Measurements from ENCODE around the gene CHSY1. TPM values are rescaled to one million over a fixed set of nuclear protein-coding genes. Genes with fewer than 3 reads are reported as not detected.
"Not testable (repeated sequence)": the region's sequence is repeated elsewhere in the genome, so short reads cannot be mapped to it uniquely, and the experiment has no call there.

Gene CHSY1
- total RNA-seq, 2 experiments from 2014 or later: 44.6 to 46.4 TPM

DNA sequence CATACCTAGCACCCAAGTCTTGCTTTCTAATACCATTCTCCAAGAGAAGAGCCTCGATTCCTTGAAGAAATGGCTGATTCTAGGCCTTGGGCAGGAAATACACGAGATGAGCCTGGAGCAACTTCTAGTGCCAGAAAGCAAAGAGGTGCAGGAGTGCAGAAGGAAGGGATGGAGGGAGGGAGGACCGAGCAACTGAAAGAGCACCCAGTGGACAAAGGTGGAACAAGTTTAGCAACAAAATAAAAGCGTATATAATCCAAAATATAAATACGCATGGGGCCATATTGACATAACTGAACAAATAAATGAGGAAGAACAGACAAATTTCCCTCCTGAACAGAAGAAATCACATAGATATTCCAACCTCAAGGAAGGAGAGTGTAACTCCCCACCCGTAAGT is 34.4 kb downstream of the CHSY1 start:
- Mint-ChIP-seq H3K27ac (no peak overlapping the region), H3K4me3 (no peak overlapping the region), H3K4me1 (ENCODE audit: low read depth) (peaks cover 61% of the 10 kb centered on the region), H3K27me3 (ENCODE audit: low read depth) (no peaks in the 10 kb centered on the region), H3K36me3 (ENCODE audit: low read depth) (peaks cover 53% of the 10 kb centered on the region), H3K9me3 (ENCODE audit: insufficient read depth) (no peaks in the 10 kb centered on the region)
- ChIA-PET CTCF (interaction anchor here (1.2 kb wide), 1 partner anchor 10 kb away, joined by 3 read pairs; no protein-coding TSS in a partner anchor), POLR2A (no interaction called here)
- no peak for DNase-seq
- ATAC-seq: no peak

DNA sequence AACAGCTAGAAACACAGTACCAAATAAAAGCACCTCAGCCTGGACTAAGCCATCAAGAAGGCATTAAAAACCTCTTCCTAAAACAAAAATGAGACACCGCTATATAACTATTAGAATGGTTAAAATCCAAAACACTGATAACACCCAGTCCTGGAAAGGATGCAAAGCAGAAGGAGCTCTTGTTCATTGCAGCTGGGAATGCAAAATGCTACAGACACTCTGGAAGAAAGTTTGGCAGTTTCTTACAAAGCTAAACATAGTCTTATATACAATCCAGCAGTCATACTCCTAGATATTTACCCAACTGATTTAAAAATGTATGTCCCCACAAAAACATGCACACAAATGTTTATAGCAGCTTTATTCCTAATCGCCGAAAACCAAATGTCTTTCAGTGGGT is 35.7 kb downstream of the CHSY1 start:
- no peak for ATAC-seq
- DNase-seq: no peak
- H3K4me1 Mint-ChIP-seq (ENCODE audit: low read depth): peaks cover 63% of the 10 kb centered on the region
- peaks cover 58% of the 10 kb centered on the region for H3K36me3 Mint-ChIP-seq (ENCODE audit: low read depth)
- H3K4me3 Mint-ChIP-seq: no peak overlapping the region
- CTCF ChIA-PET: interaction anchor here (0.7 to 1.3 kb wide), 5 partner anchors 11 to 207 kb away, joined by 3 to 5 read pairs (median 3); no protein-coding TSS in a partner anchor
- POLR2A ChIA-PET: interaction anchor here (0.6 kb wide), 1 partner anchor 106 kb away, joined by 5 read pairs; no protein-coding TSS in a partner anchor
- H3K27me3 Mint-ChIP-seq (ENCODE audit: low read depth): no peaks in the 10 kb centered on the region
- no peaks in the 10 kb centered on the region for H3K9me3 Mint-ChIP-seq (ENCODE audit: insufficient read depth)
- no peak overlapping the region for H3K27ac Mint-ChIP-seq

DNA sequence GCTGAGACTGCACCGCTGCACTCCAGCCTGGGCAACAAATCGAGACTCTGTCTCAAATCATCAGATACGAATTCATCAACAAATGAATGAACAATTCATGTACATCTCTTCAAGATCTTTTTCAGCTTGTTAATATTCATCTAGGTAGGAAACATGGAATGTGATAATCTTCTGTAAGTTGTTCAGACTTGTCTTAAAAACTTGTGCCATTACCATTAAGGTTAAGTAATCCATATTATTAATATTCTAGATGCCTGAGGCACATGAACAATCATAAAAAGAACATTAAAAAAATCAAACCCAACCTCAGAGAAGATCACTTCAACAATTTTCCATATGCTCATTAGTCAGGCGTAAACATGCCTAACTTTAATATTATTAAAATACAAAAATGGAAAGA is 36.2 kb downstream of the CHSY1 start:
- Mint-ChIP-seq H3K9me3 (ENCODE audit: insufficient read depth) (no peaks in the 10 kb centered on the region), H3K27ac (no peak overlapping the region), H3K36me3 (ENCODE audit: low read depth) (peaks cover 57% of the 10 kb centered on the region), H3K4me3 (no peak overlapping the region), H3K4me1 (ENCODE audit: low read depth) (peaks cover 62% of the 10 kb centered on the region), H3K27me3 (ENCODE audit: low read depth) (no peaks in the 10 kb centered on the region)
- CTCF ChIA-PET: interaction anchor here (0.8 to 1.3 kb wide), 3 partner anchors 10 to 43 kb away, joined by 3 to 5 read pairs (median 4); no protein-coding TSS in a partner anchor
- no peak for DNase-seq
- POLR2A ChIA-PET: interaction anchor here (0.6 kb wide), 1 partner anchor 106 kb away, joined by 5 read pairs; no protein-coding TSS in a partner anchor
- no peak for ATAC-seq

GRCh38 chr15:101214435-101215097 is 37.3 kb downstream of the CHSY1 start:
- Mint-ChIP-seq H3K36me3 (ENCODE audit: low read depth) (peaks cover 51% of the 10 kb centered on the region), H3K4me1 (ENCODE audit: low read depth) (peaks cover 61% of the 10 kb centered on the region)
- H3K4me3 Mint-ChIP-seq; H3K27ac Mint-ChIP-seq; POLR2A ChIA-PET; H3K9me3 Mint-ChIP-seq (ENCODE audit: insufficient read depth); DNase-seq; CTCF ChIA-PET; H3K27me3 Mint-ChIP-seq (ENCODE audit: low read depth); ATAC-seq: not testable (repeated sequence)

- ChIA-PET POLR2A (no interaction called here), CTCF (no interaction called here)
- H3K4me3 Mint-ChIP-seq: no peak overlapping the region
- no peak overlapping the region for H3K27ac Mint-ChIP-seq
- H3K4me1 Mint-ChIP-seq (ENCODE audit: low read depth): peaks cover 62% of the 10 kb centered on the region
- no peaks in the 10 kb centered on the region for H3K27me3 Mint-ChIP-seq (ENCODE audit: low read depth)
- ATAC-seq (no peak), DNase-seq (no peak)
- peaks cover 53% of the 10 kb centered on the region for H3K36me3 Mint-ChIP-seq (ENCODE audit: low read depth)
- no peaks in the 10 kb centered on the region for H3K9me3 Mint-ChIP-seq (ENCODE audit: insufficient read depth)
Measured at GRCh38 chr15:101213570-101213969, 38.3 kb downstream of the CHSY1 start.

DNA sequence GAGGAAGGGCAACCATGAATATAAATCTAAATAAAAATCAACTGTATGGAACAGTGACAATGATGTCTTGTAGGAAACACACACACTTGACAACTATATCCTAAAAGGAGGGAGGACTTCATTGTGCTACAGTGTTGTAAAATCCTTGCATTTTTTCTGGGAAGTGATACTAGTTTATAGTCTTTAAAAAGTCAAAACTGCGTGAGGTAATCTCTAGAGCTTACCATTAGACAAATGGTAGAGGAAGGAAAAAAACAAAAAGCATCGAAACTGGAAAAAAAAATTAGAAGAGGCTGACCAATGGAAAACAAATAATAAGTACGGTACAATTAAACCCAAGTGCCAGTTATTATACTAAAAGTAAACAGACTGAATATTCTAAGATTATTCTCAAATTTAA is 38.7 kb downstream of the CHSY1 start:
- Mint-ChIP-seq H3K4me3 (no peak overlapping the region), H3K4me1 (ENCODE audit: low read depth) (peaks cover 63% of the 10 kb centered on the region), H3K27me3 (ENCODE audit: low read depth) (no peaks in the 10 kb centered on the region), H3K27ac (no peak overlapping the region), H3K9me3 (ENCODE audit: insufficient read depth) (no peaks in the 10 kb centered on the region), H3K36me3 (ENCODE audit: low read depth) (peaks cover 53% of the 10 kb centered on the region)
- POLR2A ChIA-PET: no interaction called here
- CTCF ChIA-PET: no interaction called here
- no peak for DNase-seq
- ATAC-seq: no peak

DNA sequence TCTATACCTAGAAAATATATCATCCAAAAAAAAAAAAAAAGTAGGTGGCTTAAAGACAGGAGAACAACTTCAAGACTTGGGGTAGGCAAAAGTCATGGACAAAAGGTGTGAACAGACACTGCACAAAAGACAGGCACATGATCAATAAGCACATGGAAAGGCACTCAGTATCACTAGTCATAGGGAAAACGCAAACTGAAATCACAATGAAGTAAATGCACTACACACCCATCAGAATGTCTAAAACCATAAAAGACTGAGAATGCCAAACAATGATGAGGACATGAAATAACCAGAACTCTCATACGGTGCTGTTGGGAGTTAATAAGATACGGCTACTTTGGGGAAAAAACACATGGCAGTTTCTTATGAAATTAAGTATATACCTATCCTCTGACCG is 40.0 kb downstream of the CHSY1 start:
- Mint-ChIP-seq H3K27me3 (ENCODE audit: low read depth) (no peaks in the 10 kb centered on the region), H3K27ac (peak overlapping the region; percentile 20), H3K4me1 (ENCODE audit: low read depth) (peaks cover 66% of the 10 kb centered on the region), H3K9me3 (ENCODE audit: insufficient read depth) (no peaks in the 10 kb centered on the region), H3K36me3 (ENCODE audit: low read depth) (peaks cover 53% of the 10 kb centered on the region), H3K4me3 (no peak overlapping the region)
- CTCF ChIA-PET: interaction anchor here (1.2 kb wide), 1 partner anchor 203 kb away, joined by 3 read pairs; no protein-coding TSS in a partner anchor
- ATAC-seq (no peak), DNase-seq (no peak)
- POLR2A ChIA-PET: interaction anchor here (0.6 kb wide), 2 partner anchors 21 to 85 kb away, joined by 3 read pairs; no protein-coding TSS in a partner anchor

DNA sequence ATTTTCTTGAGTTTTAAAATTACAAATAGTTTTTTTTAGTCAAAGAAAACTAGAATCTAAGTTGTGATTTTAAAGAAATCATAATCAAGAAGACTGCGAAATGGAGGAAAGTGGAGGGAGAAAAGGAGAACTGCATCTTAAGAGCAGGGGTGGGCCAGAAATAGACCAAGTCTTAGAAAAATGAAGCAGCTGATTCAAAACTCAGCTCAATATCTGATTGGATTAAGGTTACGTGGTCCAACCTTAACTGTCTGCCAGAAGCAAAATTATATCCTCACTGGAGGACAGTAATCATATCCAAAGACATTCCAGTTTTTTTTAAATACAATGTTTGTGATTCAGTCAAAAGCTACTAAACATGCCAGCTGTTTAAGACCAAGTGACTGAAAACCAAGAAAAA is 41.4 kb downstream of the CHSY1 start:
- Mint-ChIP-seq H3K4me1 (ENCODE audit: low read depth) (peaks cover 71% of the 10 kb centered on the region), H3K9me3 (ENCODE audit: insufficient read depth) (no peaks in the 10 kb centered on the region), H3K27ac (no peak overlapping the region), H3K36me3 (ENCODE audit: low read depth) (peaks cover 50% of the 10 kb centered on the region), H3K27me3 (ENCODE audit: low read depth) (no peaks in the 10 kb centered on the region), H3K4me3 (no peak overlapping the region)
- no peak for ATAC-seq
- ChIA-PET POLR2A (interaction anchor here (1.2 kb wide), 1 partner anchor 29 kb away, joined by 4 read pairs; no protein-coding TSS in a partner anchor), CTCF (interaction anchor here (0.6 to 1.5 kb wide), 5 partner anchors 17 to 120 kb away, joined by 3 to 5 read pairs (median 4); no protein-coding TSS in a partner anchor)
- DNase-seq: no peak

- CTCF ChIA-PET: interaction anchor here (0.8 to 1.5 kb wide), 2 partner anchors 17 to 34 kb away, joined by 5 read pairs; no protein-coding TSS in a partner anchor
- no peaks in the 10 kb centered on the region for H3K27me3 Mint-ChIP-seq (ENCODE audit: low read depth)
- POLR2A ChIA-PET: interaction anchor here (1.2 kb wide), 1 partner anchor 30 kb away, joined by 4 read pairs; no protein-coding TSS in a partner anchor
- no peaks in the 10 kb centered on the region for H3K9me3 Mint-ChIP-seq (ENCODE audit: insufficient read depth)
- H3K4me3 Mint-ChIP-seq: no peak overlapping the region
- no peak for DNase-seq
- H3K36me3 Mint-ChIP-seq (ENCODE audit: low read depth): peaks cover 51% of the 10 kb centered on the region
- no peak for ATAC-seq
- peaks cover 74% of the 10 kb centered on the region for H3K4me1 Mint-ChIP-seq (ENCODE audit: low read depth)
- H3K27ac Mint-ChIP-seq: no peak overlapping the region
Measured at GRCh38 chr15:101210058-101210457, 41.8 kb downstream of the CHSY1 start.

DNA sequence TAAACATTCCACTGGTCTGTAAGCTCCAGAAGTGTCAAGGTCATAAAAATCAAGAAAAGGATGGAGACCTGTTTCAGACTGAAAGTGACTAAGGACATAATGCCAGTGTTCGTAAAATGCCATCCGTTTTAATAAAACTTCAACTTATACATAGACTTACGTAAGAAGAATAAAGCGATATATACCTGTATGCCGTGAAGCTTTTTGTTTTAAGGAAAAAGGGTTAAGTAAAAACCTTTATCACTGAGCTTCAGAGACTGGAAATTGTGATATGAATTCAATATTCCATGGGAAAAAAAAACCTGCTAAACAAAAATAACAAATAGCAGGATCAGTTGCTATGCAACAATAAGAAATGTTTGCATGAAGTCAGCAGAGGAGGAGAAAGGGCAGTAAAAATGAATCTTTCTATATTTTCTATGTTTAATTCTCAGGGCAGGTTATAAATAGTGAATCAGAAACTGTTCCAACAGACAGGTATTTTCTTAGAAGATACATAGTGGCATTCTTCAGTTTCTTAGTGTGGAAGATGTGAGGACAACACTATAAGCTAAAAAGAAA is 42.5 kb downstream of the CHSY1 start:
- no peaks in the 10 kb centered on the region for H3K27me3 Mint-ChIP-seq (ENCODE audit: low read depth)

GRCh38 chr15:101207867-101208288 is 44.0 kb downstream of the CHSY1 start:
- H3K27me3 Mint-ChIP-seq (ENCODE audit: low read depth): no peaks in the 10 kb centered on the region
- CTCF ChIA-PET: no interaction called here
- ATAC-seq: no peak
- peak overlapping the region; percentile 62 for H3K27ac Mint-ChIP-seq
- POLR2A ChIA-PET: no interaction called here
- no peak overlapping the region for H3K4me3 Mint-ChIP-seq
- peaks cover 81% of the 10 kb centered on the region for H3K4me1 Mint-ChIP-seq (ENCODE audit: low read depth)
- peaks cover 53% of the 10 kb centered on the region for H3K36me3 Mint-ChIP-seq (ENCODE audit: low read depth)
- H3K9me3 Mint-ChIP-seq (ENCODE audit: insufficient read depth): no peaks in the 10 kb centered on the region
- DNase-seq: no peak

More for the DNA sequence above, 42.5 kb downstream of the CHSY1 start:
- ChIA-PET POLR2A (interaction anchor here (0.6 kb wide), 1 partner anchor 14 kb away, joined by 3 read pairs; no protein-coding TSS in a partner anchor), CTCF (interaction anchor here (0.7 to 1.5 kb wide), 6 partner anchors 12 to 81 kb away, joined by 3 to 5 read pairs (median 3); no protein-coding TSS in a partner anchor)
- Mint-ChIP-seq H3K36me3 (ENCODE audit: low read depth) (peaks cover 51% of the 10 kb centered on the region), H3K4me1 (ENCODE audit: low read depth) (peaks cover 77% of the 10 kb centered on the region), H3K27ac (no peak overlapping the region), H3K9me3 (ENCODE audit: insufficient read depth) (no peaks in the 10 kb centered on the region), H3K4me3 (no peak overlapping the region)
- ATAC-seq: no peak
- no peak for DNase-seq

GRCh38 chr15:101206176-101206591 is 45.7 kb downstream of the CHSY1 start:
- peaks cover 43% of the 10 kb centered on the region for H3K36me3 Mint-ChIP-seq (ENCODE audit: low read depth)
- H3K9me3 Mint-ChIP-seq (ENCODE audit: insufficient read depth): no peaks in the 10 kb centered on the region
- H3K27me3 Mint-ChIP-seq (ENCODE audit: low read depth): no peaks in the 10 kb centered on the region
- peak; percentile 72 for DNase-seq
- peak overlapping the region; percentile 90 for H3K27ac Mint-ChIP-seq
- ATAC-seq: peak; percentile 84
- peaks cover 82% of the 10 kb centered on the region for H3K4me1 Mint-ChIP-seq (ENCODE audit: low read depth)
- ChIA-PET CTCF (interaction anchor here (0.6 to 2.2 kb wide), 6 partner anchors 11 to 85 kb away, joined by 3 to 13 read pairs (median 4); no protein-coding TSS in a partner anchor), POLR2A (interaction anchor here (0.6 kb wide), 1 partner anchor 66 kb away, joined by 3 read pairs; no protein-coding TSS in a partner anchor)
- H3K4me3 Mint-ChIP-seq: peak overlapping the region; percentile 73

All from activated CD8-positive, alpha-beta T cell treated with anti-CD3 and anti-CD28 coated beads, Interleukin-2, amount 10 ng/mL, durations not matched to agents 7 days and 5 days (primary cell).